GM21825 (cell line): ENCODE data around the gene NPAS4.
"Not testable (repeated sequence)": the region's sequence is repeated elsewhere in the genome, so short reads cannot be mapped to it uniquely, and the experiment has no call there.

ENCODE experiments used
- ATAC-seq: cut with Tn5 transposase; IDR thresholded peaks from one replicate; pipeline ENCODE4 v1.9.1; 2021; ENCODE audit warnings: mild to moderate bottlenecking, moderate library complexity; ENCODE audit not compliant: unreplicated experiment

NPAS4 gene

DNA sequence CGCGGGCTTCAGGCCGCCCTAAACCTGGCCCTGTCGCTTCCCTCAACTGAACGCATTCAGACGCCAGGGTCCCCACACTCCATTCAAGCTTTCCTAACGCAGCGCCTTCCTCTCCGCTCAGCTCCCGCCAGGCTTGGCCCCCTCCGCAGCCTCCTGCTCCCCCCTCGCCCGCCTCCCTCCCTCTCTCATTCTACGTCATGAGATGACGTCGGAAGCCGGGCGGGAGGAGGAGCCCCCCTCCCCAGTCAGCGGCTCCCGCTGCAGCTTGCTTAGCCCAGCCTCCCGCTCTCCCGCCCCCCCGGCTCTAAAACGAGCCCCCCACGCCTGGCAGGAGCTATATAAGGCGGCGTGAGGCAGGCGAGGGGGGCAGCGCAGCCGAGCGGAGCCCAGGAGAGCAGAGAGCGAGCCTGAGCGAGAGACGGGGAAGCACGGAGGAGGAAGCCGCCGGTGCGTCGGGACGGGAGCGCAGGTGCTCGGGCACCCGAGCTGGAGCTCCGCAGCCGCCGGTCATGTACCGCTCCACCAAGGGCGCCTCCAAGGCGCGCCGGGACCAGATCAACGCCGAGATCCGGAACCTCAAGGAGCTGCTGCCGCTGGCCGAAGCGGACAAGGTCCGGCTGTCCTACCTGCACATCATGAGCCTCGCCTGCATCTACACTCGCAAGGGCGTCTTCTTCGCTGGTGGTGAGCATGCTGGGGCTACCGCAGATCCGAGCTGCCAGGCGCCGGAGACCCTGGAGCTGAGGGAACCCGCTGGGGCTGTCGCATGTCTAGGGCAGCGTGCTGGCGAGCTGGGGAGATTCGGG, at the start of gene NPAS4:
TSS of gene NPAS4 (plus strand) at position 365 of the 806 bp plus-strand sequence. CDS start at position 510, 145 bp downstream.
- no peak for ATAC-seq

- ATAC-seq = peak; percentile 82
Measured at GRCh38 chr11:66371627-66372415, 49.0 kb upstream of the NPAS4 start, which contains the start of gene SLC29A2. Gene SLC29A2 (minus strand): TSS chr11:66371760. CDS start chr11:66371591, 169 bp downstream.

DNA sequence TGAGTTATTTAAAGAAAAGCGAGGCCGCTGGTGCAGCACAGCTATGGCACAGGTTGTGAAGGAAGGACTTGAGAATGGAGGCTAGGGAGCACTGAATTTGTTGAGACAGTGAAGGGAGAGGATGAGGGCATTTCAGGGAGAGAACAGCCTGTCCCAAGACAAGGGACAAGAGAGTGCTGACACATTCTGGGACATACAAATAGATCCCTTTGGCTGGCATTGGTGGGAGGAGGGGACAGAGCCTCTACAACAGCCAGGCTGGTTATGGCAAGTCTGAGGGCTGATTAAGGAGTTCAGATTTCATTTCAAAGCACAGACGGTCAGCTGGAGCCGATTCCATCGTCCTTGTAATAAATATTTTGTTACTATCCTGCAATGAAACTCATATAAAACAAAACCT, 47.6 kb upstream of the NPAS4 start:
- ATAC-seq = no peak

GRCh38 chr11:66373690-66374287, 47.0 kb upstream of the NPAS4 start:
- ATAC-seq = not testable (repeated sequence)

- ATAC-seq = not testable (repeated sequence)
Measured at GRCh38 chr11:66380264-66380663, 40.6 kb upstream of the NPAS4 start.

- not testable (repeated sequence) for ATAC-seq
Measured at GRCh38 chr11:66384316-66384715, 36.5 kb upstream of the NPAS4 start.

GRCh38 chr11:66386171-66387069, 34.4 kb upstream of the NPAS4 start:
- ATAC-seq = no peak

DNA sequence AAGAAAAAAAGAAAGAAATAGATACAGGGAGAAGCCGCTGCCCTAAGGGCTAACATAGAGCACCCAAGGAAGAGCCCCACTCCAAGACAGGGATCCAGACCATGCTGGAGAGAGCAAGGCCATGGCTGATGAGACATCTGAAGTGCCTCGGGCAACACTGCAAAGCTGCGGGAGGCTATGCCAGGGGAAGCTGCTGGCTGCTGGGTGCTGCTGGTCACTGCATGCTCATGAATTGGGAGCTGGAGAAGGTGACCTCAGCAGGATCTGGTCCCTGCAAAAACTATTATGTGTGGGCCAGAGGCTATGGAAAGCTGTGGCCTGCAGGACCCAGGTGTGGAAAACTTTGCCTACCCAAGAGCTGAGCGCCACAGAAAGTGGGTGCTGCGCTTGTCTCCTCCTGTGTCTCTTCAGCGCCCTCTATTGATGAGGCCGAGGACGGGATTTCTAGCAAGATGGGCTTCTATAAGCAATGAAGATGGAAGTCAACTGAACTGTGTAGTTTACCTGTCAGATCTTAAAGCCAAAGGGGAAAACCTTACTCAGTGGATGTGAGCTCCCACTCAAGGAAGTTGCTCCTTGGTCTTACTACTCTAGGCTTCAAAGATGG, 32.0 kb upstream of the NPAS4 start:
- no peak for ATAC-seq

DNA sequence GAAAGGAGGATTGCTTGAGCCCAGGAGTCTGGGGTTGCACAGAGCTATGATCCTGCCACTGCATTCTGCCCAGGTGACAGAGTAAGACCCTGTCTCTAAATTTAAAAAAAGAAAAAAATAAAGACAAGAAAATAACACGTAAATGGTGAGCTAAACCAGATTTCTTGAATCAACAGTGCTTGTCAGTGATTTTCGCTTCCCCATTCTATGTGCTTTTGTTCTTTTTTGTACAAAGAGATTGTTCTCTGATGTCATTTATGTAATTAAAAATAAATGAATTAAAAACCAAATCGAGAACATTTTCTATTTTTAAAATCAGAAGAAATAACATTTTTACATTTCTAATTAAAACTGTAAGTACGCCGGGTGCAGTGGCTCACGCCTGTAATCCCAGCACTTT, 29.5 kb upstream of the NPAS4 start:
- ATAC-seq = no peak

GRCh38 chr11:66393954-66394353, 26.9 kb upstream of the NPAS4 start:
- no peak for ATAC-seq

DNA sequence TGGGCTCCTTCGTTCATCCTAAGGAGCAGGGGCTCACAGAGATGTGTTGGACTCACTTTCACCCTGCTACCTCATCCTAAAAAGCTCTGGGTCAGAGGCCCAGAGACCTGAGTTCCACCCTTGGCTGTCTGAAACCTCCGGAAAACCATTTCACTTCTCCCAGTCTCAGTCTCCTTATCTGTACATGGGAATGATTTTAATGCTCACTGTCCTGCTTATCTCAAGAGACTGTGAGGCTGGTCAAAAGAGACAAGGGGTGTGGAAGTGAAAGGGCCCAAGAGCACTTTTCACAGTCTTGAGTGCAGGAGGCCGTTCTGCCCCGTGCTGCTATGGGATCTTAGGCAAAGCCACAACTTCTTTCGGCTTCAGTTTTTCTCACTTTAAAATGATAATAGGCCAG, 13.2 kb upstream of the NPAS4 start:
- ATAC-seq = no peak

DNA sequence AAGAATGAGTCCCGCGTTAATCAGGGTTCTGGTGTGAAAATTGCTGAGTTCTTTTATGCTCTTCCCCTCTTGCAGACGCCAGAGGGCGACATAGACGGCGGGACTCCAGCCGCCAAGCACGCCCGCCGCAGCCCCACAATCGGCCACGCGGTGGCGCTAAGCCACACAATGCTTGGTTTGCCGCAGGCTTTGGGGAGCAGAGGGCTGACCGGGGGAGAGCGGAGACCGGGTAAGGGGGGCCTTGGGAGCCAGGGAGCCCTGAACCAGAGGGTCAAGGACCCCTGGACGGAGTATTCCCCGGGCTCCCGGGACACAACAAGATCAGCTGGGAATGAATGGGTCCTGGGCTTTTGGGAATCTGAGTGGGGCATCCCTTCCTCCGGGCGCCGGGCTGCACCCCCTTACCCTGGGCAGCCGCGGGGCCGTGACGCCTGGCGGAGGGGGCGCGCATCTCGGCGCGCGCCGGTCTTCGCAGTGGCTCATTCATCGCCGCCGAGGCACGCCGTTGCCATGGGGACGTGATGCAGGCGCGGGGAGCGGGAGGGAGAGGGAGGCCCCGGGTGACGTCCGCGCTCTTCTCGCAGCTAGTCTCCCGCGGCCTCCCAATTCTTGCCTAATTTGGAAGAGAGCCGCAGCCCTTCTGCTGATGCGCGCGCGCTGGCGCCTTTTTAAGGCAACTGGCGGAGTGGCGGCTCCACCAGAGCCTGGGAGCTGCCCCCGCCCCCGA, 12.2 kb upstream of the NPAS4 start:
- ATAC-seq = no peak

DNA sequence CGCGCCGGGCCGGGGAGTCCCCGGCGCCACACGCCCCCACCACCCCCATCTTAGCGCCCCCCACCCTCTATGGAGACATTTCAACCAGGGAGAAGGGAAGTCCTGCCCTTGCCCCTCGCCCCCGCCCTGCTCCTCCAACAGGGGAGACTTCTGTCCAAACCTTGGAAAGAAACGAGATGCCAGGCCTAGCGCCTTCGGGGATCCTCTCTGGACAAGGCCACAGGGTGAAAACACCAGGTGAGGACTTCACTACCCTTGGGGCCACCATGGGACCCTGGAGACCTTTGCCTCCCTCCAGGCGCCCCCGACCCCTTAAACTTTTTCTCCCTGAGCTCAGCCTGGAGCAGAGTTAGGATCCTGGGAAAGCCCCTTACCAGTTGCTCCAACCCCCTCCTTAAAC, 11.6 kb upstream of the NPAS4 start:
- ATAC-seq = no peak

DNA sequence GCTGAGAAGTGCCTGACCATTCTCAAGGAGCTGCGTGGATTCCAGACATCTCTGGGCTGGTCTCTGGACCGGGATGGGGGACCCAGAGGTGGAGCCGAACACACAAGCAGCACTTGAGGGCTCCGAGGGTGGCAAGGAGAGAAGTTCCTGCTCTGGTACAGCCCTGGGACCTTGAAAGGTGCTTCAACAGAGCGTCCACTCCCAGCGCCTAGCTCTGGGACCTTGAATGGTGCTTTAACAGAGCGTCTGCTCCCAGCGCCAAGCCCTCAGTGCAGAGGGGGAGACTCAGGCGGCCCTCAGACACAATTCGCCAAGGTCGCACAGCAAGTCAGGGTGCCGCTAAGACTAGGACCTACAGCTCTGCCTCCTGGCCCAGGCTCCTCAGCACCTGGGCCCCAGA, 10.6 kb upstream of the NPAS4 start:
- no peak for ATAC-seq

- no peak for ATAC-seq
Measured at GRCh38 chr11:66411323-66411722, 9.5 kb upstream of the NPAS4 start.

DNA sequence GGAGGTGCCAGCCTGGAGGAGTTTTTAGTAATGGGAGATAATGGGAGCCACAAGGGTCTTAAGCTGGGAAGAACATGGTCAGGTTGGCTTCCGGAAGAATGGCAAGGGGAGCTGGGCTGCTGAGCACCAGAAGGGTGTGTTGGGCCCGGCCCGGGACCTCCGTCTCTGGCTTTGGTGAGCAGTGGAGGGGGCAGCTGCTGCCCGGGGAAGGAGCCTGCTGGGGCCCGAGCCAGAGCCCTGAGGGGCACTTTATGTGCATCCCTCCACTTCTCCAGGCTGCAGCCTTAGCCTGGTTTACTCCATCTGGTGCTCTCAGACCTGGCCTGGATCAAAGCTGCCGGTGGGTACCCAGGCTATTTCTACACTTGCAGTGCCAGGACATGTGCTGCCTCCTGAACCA, 8.7 kb upstream of the NPAS4 start:
- ATAC-seq = no peak

DNA sequence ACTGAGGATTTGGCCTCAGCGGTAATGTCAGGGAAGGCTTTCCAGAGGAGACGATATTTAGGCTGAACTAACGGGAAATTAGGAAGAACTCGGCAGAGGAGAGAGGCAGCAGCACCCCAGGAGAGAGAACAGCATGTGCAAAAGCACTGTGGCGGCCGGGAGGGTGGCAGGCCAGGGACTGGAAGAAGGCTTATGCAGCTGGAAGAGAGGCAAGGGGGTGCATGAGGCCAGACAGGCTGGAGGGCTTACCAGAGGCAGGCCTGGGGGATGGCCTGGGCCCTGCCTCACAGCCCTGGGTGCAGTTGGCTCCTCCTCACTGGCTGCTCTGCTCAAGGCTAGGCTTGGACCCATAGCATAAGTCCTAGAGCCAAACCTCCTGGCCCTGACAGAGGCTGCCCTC, 7.7 kb upstream of the NPAS4 start:
- no peak for ATAC-seq

- no peak for ATAC-seq
Measured at GRCh38 chr11:66414120-66414934, 6.5 kb upstream of the NPAS4 start.

- ATAC-seq = no peak
Measured at GRCh38 chr11:66415423-66415822, 5.4 kb upstream of the NPAS4 start.
